H9 (cell line): ENCODE results near the gene GALNT10. TPM values are rescaled to one million over a fixed set of nuclear protein-coding genes. Genes with fewer than 3 reads are reported as not detected.

Experiments used
- DNase-seq: peaks from one replicate; pipeline ENCODE4 v3.0.0-alpha.2; 2017
- H2AFZ ChIP-seq: one replicate; pipeline ENCODE4 v1.6.1; 2013; ENCODE audit warnings: mild to moderate bottlenecking, low read length, control low read depth, moderate library complexity
- H2AK5ac ChIP-seq: 2 replicates; pipeline ENCODE4 v1.6.1; 2013; ENCODE audit warnings: low read length, control low read depth, mixed read lengths; ENCODE audit not compliant: insufficient read length
- H2BK120ac ChIP-seq: one replicate; pipeline ENCODE4 v1.6.1; 2013; ENCODE audit warnings: low read depth, mild to moderate bottlenecking, low read length, control low read depth, inconsistent platforms; ENCODE audit not compliant: poor library complexity, severe bottlenecking
- H2BK12ac ChIP-seq: 2 replicates; pipeline ENCODE4 v1.6.1; 2013; ENCODE audit warnings: low read length, control low read depth, mixed read lengths, low read depth; ENCODE audit not compliant: insufficient read length
- H2BK15ac ChIP-seq: 2 replicates; pipeline ENCODE4 v1.6.1; 2013; ENCODE audit warnings: low read depth, low read length, control low read depth
- H2BK20ac ChIP-seq: one replicate; pipeline ENCODE4 v1.6.1; 2013; ENCODE audit warnings: low read depth, mild to moderate bottlenecking, low read length, control low read depth, inconsistent platforms; ENCODE audit not compliant: poor library complexity, severe bottlenecking
- H2BK5ac ChIP-seq: 2 replicates; pipeline ENCODE4 v1.6.1; 2013; ENCODE audit warnings: low read length, control low read depth, mixed read lengths; ENCODE audit not compliant: insufficient read length
- H3K14ac ChIP-seq: 2 replicates; pipeline ENCODE4 v1.6.1; 2013; ENCODE audit warnings: low read length, control low read depth; ENCODE audit not compliant: insufficient read depth
- H3K18ac ChIP-seq: 2 replicates; pipeline ENCODE4 v1.6.1; 2013; ENCODE audit warnings: low read depth, mild to moderate bottlenecking, mixed read lengths, low read length, control low read depth; ENCODE audit not compliant: insufficient read length
- H3K23ac ChIP-seq: 2 replicates; pipeline ENCODE4 v1.6.1; 2013; ENCODE audit warnings: low read length, control low read depth, mixed read lengths, low read depth; ENCODE audit not compliant: insufficient read length
- H3K23me2 ChIP-seq: 2 replicates; pipeline ENCODE4 v1.6.1; 2013; ENCODE audit warnings: low read depth, mild to moderate bottlenecking, mixed read lengths, low read length, control low read depth; ENCODE audit not compliant: insufficient read length, poor library complexity, severe bottlenecking
- H3K27ac ChIP-seq: 2 replicates; pipeline ENCODE4 v1.5.1; 2013; ENCODE audit warnings: low read length, control low read depth, mixed read lengths, low read depth; ENCODE audit not compliant: insufficient read length
- H3K27me3 ChIP-seq: 2 replicates; pipeline ENCODE4 v1.6.1; 2013; ENCODE audit warnings: low read length, control low read depth, inconsistent platforms; ENCODE audit not compliant: insufficient read depth
- H3K4ac ChIP-seq: 2 replicates; pipeline ENCODE4 v1.6.1; 2013; ENCODE audit warnings: low read depth, mild to moderate bottlenecking, control low read depth, inconsistent platforms, low read length, moderate library complexity
- H3K4me1 ChIP-seq: 2 replicates; pipeline ENCODE4 v1.6.1; 2013; ENCODE audit warnings: low read length, control low read depth, inconsistent platforms; ENCODE audit not compliant: insufficient read depth
- H3K4me2 ChIP-seq: 2 replicates; pipeline ENCODE4 v1.6.1; 2013; ENCODE audit warnings: low read length, control low read depth, mixed read lengths; ENCODE audit not compliant: insufficient read length, insufficient read depth
- H3K56ac ChIP-seq: 2 replicates; pipeline ENCODE4 v1.6.1; 2013; ENCODE audit warnings: low read depth, mild to moderate bottlenecking, mixed read lengths, low read length, control low read depth; ENCODE audit not compliant: insufficient read length
- H3K79me1 ChIP-seq: 2 replicates; pipeline ENCODE4 v1.6.1; 2013; ENCODE audit warnings: low read depth, mild to moderate bottlenecking, moderate library complexity, low read length, control low read depth, inconsistent platforms; ENCODE audit not compliant: insufficient read depth, poor library complexity, severe bottlenecking
- H3K79me2 ChIP-seq: 2 replicates; pipeline ENCODE4 v1.6.1; 2013; ENCODE audit warnings: low read length, control low read depth, inconsistent platforms; ENCODE audit not compliant: insufficient read depth
- H3K9ac ChIP-seq: 2 replicates; pipeline ENCODE4 v1.6.1; 2013; ENCODE audit warnings: low read length, control low read depth, mixed read lengths; ENCODE audit not compliant: insufficient read length; ENCODE audit errors: extremely low read depth
- H3K9me3 ChIP-seq: one replicate; pipeline ENCODE4 v1.6.1; 2013; ENCODE audit warnings: low read depth, low read length, inconsistent platforms; ENCODE audit not compliant: control insufficient read depth
- H3T11ph ChIP-seq: one replicate; pipeline ENCODE4 v1.6.1; 2013; ENCODE audit warnings: mild to moderate bottlenecking, low read length, control low read depth, inconsistent platforms
- H4K20me1 ChIP-seq: one replicate; pipeline ENCODE4 v1.6.1; 2013; ENCODE audit not compliant: control insufficient read depth, insufficient read length, insufficient read depth
- H4K5ac ChIP-seq: 2 replicates; pipeline ENCODE4 v1.6.1; 2013; ENCODE audit warnings: low read depth, mild to moderate bottlenecking, mixed read lengths, low read length, control low read depth; ENCODE audit not compliant: insufficient read length
- H4K8ac ChIP-seq: replicated peaks from 2 replicates; pipeline ENCODE4 v1.6.1; 2013; ENCODE audit warnings: low read length, control low read depth, mixed read lengths, low read depth; ENCODE audit not compliant: insufficient read length
- H4K91ac ChIP-seq: 2 replicates; pipeline ENCODE4 v1.6.1; 2013; ENCODE audit warnings: low read depth, mild to moderate bottlenecking, moderate library complexity, mixed read lengths, low read length, control low read depth; ENCODE audit not compliant: insufficient read length
- H3K27ac Mint-ChIP-seq, 3 experiments: 2 replicates in 2 of 3; 3 replicates in 1 of 3; pipeline ENCODE4 v1.8.0; 2020 to 2021; ENCODE audit warnings: mixed read lengths in 3 of 3, mild to moderate bottlenecking in 1 of 3, moderate library complexity in 1 of 3
- H3K27me3 Mint-ChIP-seq: 2 replicates; pipeline ENCODE4 v1.8.0; 2021; ENCODE audit warnings: low read depth, mild to moderate bottlenecking, moderate library complexity, mixed read lengths
- H3K36me3 Mint-ChIP-seq, 3 experiments: 2 replicates in 2 of 3; 3 replicates in 1 of 3; pipeline ENCODE4 v1.8.0; 2020 to 2021; ENCODE audit warnings: low read depth in 3 of 3, mixed read lengths in 3 of 3; ENCODE audit not compliant: insufficient read depth in 1 of 3
- H3K4me1 Mint-ChIP-seq, 2 experiments: 2 replicates each; pipeline ENCODE4 v1.8.0; 2020; ENCODE audit warnings: mixed read lengths in 2 of 2
- H3K4me3 Mint-ChIP-seq, 2 experiments: 2 replicates in 1 of 2; 3 replicates in 1 of 2; pipeline ENCODE4 v1.8.0; 2020 to 2021; ENCODE audit warnings: mild to moderate bottlenecking in 2 of 2, mixed read lengths in 2 of 2, moderate library complexity in 1 of 2
- H3K9me3 Mint-ChIP-seq, 2 experiments: 2 replicates in 1 of 2; 3 replicates in 1 of 2; pipeline ENCODE4 v1.8.0; 2020; ENCODE audit warnings: mild to moderate bottlenecking in 2 of 2, mixed read lengths in 2 of 2, moderate library complexity in 1 of 2
- WGBS: extraction: QIAGEN DNeasy Blood & Tissue Kit; methylation state at CpG from one replicate; pipeline ENCODE4 v1.1.7; 2013; ENCODE audit warnings: missing lambda C conversion rate, low lambda C conversion rate, mixed read lengths; ENCODE audit not compliant: insufficient read length; ENCODE audit errors: extremely low coverage; 5-methylcytosine and 5-hydroxymethylcytosine counted together
- total RNA-seq: library from RNA; stranded (reverse); gene quantifications from 2 replicates; pipeline ENCODE4 v1.2.1, GENCODE V29; 2021
- TF ChIP-seq, protein P1 (sequence below): fragments of 200-600 bp; sonication (generic); conservative IDR thresholded peaks from 3 replicates; pipeline ENCODE4 v1.8.0; 2021; ENCODE audit warnings: antibody characterized with exemption, mild to moderate bottlenecking

The GALNT10 gene
- total RNA-seq, 1 experiment from 2014 or later: 15.4 TPM

DNA sequence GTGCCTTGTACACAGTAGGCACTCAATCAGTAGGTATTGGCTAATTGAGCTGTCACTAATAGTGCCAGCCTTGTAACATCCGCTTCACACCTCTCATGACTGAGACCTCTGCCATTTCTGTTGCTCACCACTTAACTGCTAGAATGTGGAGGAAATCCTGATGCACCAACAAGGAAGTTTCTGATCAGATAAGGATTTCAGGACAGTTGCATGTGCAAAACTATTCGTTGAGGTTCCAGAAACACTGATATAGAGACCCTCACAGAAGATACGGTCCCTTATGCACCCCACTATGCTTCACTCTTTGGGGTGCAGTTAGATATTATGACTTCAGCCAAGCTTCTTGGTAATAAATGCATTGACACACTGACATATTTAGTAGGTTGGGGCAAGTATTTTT is 266.0 kb downstream of the GALNT10 start:
- Mint-ChIP-seq H3K27ac (no peak overlapping the region), H3K27me3 (no peaks in the 10 kb centered on the region)
- H2BK15ac ChIP-seq: no peak overlapping the region

More for the DNA sequence above, 266.0 kb downstream of the GALNT10 start:
- Histone ChIP-seq H3K23ac (no peak overlapping the region), H3K23me2 (no peaks in the 10 kb centered on the region), H3K18ac (no peak overlapping the region), H4K5ac (no peak overlapping the region), H3K27ac (no peak overlapping the region), H3K56ac (no peak overlapping the region), H4K8ac (no peak overlapping the region), H4K91ac (no peak overlapping the region), H2AK5ac (no peak overlapping the region), H4K20me1 (no peaks in the 10 kb centered on the region), H3K27me3 (no peaks in the 10 kb centered on the region), H3K4me2 (no peak overlapping the region), H3K4me1 (no peaks in the 10 kb centered on the region), H3T11ph (no peak overlapping the region), H3K4ac (no peak overlapping the region), H3K79me1 (no peaks in the 10 kb centered on the region), H2BK120ac (no peak overlapping the region), H2AFZ (no peak overlapping the region), H3K9ac (no peak overlapping the region), H3K9me3 (no peaks in the 10 kb centered on the region), H3K79me2 (no peaks in the 10 kb centered on the region), H3K14ac (no peak overlapping the region), H2BK20ac (no peak overlapping the region), H2BK12ac (no peak overlapping the region), H2BK5ac (no peak overlapping the region)
- Mint-ChIP-seq H3K9me3 (no peaks in the 10 kb centered on the region), H3K4me1 (peaks cover 1 to 3% of the 10 kb centered on the region in 2 experiments; a peak in 2 of 4 replicates), H3K36me3 (peaks cover 0 to 48% (median 33%) of the 10 kb centered on the region in 3 experiments; a peak in 5 of 7 replicates), H3K4me3 (no peak overlapping the region)
- TF ChIP-seq, protein P1, sequence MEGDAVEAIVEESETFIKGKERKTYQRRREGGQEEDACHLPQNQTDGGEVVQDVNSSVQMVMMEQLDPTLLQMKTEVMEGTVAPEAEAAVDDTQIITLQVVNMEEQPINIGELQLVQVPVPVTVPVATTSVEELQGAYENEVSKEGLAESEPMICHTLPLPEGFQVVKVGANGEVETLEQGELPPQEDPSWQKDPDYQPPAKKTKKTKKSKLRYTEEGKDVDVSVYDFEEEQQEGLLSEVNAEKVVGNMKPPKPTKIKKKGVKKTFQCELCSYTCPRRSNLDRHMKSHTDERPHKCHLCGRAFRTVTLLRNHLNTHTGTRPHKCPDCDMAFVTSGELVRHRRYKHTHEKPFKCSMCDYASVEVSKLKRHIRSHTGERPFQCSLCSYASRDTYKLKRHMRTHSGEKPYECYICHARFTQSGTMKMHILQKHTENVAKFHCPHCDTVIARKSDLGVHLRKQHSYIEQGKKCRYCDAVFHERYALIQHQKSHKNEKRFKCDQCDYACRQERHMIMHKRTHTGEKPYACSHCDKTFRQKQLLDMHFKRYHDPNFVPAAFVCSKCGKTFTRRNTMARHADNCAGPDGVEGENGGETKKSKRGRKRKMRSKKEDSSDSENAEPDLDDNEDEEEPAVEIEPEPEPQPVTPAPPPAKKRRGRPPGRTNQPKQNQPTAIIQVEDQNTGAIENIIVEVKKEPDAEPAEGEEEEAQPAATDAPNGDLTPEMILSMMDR: no peak
- DNase-seq: no peak
- WGBS: no CpG with 5 or more reads among the region's 3 CpGs
